ENCODE measurements around the gene ATRIP. TPM values are rescaled to one million over a fixed set of nuclear protein-coding genes. Genes with fewer than 3 reads are reported as not detected.
A peak's percentile ranks its signal among the peaks of the same experiment; 100 is the strongest.

The ATRIP gene
- polyA plus RNA-seq, 3 donors: 1.8 to 4.7 (median 2.8) TPM

DNA sequence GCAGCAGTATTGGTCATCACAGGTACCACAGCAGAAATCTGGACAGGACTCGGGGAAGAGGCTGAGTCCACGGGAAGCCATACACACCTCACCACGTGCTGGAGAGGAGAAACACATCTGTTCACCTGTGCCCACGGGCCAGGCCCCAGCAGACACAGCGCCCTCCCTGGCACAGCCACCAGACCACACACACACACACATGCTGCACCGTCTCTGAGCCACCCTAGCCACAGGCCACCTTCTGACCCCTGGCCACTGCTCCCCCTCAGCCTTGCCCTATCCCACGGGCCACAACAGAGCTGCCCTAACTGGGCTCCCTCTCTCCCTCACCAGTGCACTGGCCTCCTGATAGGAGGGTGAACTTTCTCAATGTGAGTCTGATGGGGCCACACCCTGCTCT is 54.7 kb downstream of the ATRIP start:
- Histone ChIP-seq H3K79me2 (ENCODE audit: insufficient read depth, low read length) (peaks cover 21% of the 10 kb centered on the region), H3K27ac (ENCODE audit: low read depth in 1 of 2, low read length in 2 of 2) (no peak overlapping the region)
- intact Hi-C loops (cut with micrococcal nuclease): no loop called here

DNA sequence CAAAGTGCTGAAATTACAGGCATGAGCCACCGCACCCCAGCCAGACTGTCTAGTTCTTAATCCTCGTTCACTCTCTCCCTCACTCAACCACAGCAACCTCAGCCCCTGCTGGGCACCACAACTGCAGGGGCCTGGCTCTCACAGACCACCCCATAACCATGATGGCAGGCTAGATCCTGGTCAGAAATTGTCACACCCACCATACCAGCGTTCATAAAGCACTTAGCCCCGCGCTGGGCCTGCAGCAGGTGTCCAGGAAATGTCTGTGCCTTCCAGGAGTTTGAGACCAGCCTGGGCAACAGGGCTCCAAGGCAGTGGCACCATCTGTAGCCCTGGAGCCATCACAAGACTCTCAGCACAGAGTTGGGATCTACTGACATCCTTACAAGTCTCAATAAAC is 55.6 kb downstream of the ATRIP start:
- Histone ChIP-seq H3K9me3 (replicated peaks in 1 of 2; ENCODE audit: control insufficient read depth in 1 of 2, insufficient read depth in 1 of 2, low read length in 2 of 2) (peaks cover 6 to 8% of the 10 kb centered on the region in 2 donors), H2AFZ (ENCODE audit: insufficient read depth, low read depth, low read length, poor library complexity, severe bottlenecking) (no peak overlapping the region), H4K20me1 (ENCODE audit: insufficient read depth, low read length) (peaks cover 46% of the 10 kb centered on the region), H3K79me2 (ENCODE audit: insufficient read depth, low read length) (peaks cover 21% of the 10 kb centered on the region), H3K4me2 (replicated peaks; ENCODE audit: extremely low read depth, low read length, poor library complexity, severe bottlenecking) (peak overlapping the region; percentile 99), H3K36me3 (replicated peaks in 1 of 2; ENCODE audit: control insufficient read depth in 1 of 2, insufficient read depth in 2 of 2, low read length in 2 of 2) (peaks cover 2 to 42% of the 10 kb centered on the region in 2 donors), H3K4me1 (ENCODE audit: control insufficient read depth in 1 of 2, insufficient read depth in 2 of 2, low read length in 2 of 2) (peaks cover 27 to 35% of the 10 kb centered on the region in 2 donors), H3K27ac (ENCODE audit: low read depth in 1 of 2, low read length in 2 of 2) (peak overlapping the region in 1 of 2 donors; percentile 89), H3K9ac (ENCODE audit: insufficient read depth, low read length, poor library complexity, severe bottlenecking) (no peak overlapping the region), H3K4me3 (replicated peaks in 1 of 3; ENCODE audit: low read depth in 2 of 3, low read length in 3 of 3) (peak overlapping the region in 1 of 3 experiments; percentile 93), H3K27me3 (ENCODE audit: control insufficient read depth in 2 of 2, insufficient read depth in 2 of 2, low read length in 2 of 2) (no peaks in the 10 kb centered on the region)
- WGBS (ENCODE audit: insufficient coverage): 89% methylated on average over 5 of the region's 5 CpGs
- peaks cover 7 to 12% (median 7%) of the 10 kb centered on the region in 7 donors for H3K9me3 Mint-ChIP-seq
- no peak for DNase-seq
- TF ChIP-seq, protein P1, sequence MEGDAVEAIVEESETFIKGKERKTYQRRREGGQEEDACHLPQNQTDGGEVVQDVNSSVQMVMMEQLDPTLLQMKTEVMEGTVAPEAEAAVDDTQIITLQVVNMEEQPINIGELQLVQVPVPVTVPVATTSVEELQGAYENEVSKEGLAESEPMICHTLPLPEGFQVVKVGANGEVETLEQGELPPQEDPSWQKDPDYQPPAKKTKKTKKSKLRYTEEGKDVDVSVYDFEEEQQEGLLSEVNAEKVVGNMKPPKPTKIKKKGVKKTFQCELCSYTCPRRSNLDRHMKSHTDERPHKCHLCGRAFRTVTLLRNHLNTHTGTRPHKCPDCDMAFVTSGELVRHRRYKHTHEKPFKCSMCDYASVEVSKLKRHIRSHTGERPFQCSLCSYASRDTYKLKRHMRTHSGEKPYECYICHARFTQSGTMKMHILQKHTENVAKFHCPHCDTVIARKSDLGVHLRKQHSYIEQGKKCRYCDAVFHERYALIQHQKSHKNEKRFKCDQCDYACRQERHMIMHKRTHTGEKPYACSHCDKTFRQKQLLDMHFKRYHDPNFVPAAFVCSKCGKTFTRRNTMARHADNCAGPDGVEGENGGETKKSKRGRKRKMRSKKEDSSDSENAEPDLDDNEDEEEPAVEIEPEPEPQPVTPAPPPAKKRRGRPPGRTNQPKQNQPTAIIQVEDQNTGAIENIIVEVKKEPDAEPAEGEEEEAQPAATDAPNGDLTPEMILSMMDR (IDR thresholded peaks at IDR 0.05): no peak
- H3K36me3 Mint-ChIP-seq: peaks cover 33 to 41% of the 10 kb centered on the region in 2 donors
- H3K27me3 Mint-ChIP-seq (ENCODE audit: low read depth in 3 of 3): peaks cover 0 to 1% (median 0%) of the 10 kb centered on the region in 3 donors
- H3K4me3 Mint-ChIP-seq: no peak overlapping the region
- intact Hi-C loops (cut with micrococcal nuclease): no loop called here
- peaks cover 52% of the 10 kb centered on the region for H3K4me1 Mint-ChIP-seq
- H3K27ac Mint-ChIP-seq: peak overlapping the region in 4 of 7 donors; percentile 32 to 75 (median 56)

More for the DNA sequence above, 54.7 kb downstream of the ATRIP start:
- TF ChIP-seq, protein P1 (IDR thresholded peaks at IDR 0.05): no peak
- Mint-ChIP-seq H3K4me1 (peaks cover 46% of the 10 kb centered on the region), H3K4me3 (peak overlapping the region in 1 of 2 donors; percentile 35), H3K27ac (peak overlapping the region in 3 of 7 donors; percentile 27 to 79 (median 51)), H3K9me3 (peaks cover 7 to 12% (median 7%) of the 10 kb centered on the region in 7 donors), H3K36me3 (peaks cover 35 to 49% of the 10 kb centered on the region in 2 donors), H3K27me3 (ENCODE audit: low read depth in 3 of 3) (peaks cover 0 to 1% (median 0%) of the 10 kb centered on the region in 3 donors)
- H3K4me2 ChIP-seq (replicated peaks; ENCODE audit: extremely low read depth, low read length, poor library complexity, severe bottlenecking): no peak overlapping the region
- H3K27me3 ChIP-seq (ENCODE audit: control insufficient read depth in 2 of 2, insufficient read depth in 2 of 2, low read length in 2 of 2): no peaks in the 10 kb centered on the region
- H3K9ac ChIP-seq (ENCODE audit: insufficient read depth, low read length, poor library complexity, severe bottlenecking): no peak overlapping the region
- WGBS (ENCODE audit: insufficient coverage): 94% methylated on average over 7 of the region's 7 CpGs
- peaks cover 5 to 46% of the 10 kb centered on the region in 2 donors for H3K36me3 ChIP-seq (replicated peaks in 1 of 2; ENCODE audit: control insufficient read depth in 1 of 2, insufficient read depth in 2 of 2, low read length in 2 of 2)
- H4K20me1 ChIP-seq (ENCODE audit: insufficient read depth, low read length): peaks cover 46% of the 10 kb centered on the region
- peaks cover 6 to 8% of the 10 kb centered on the region in 2 donors for H3K9me3 ChIP-seq (replicated peaks in 1 of 2; ENCODE audit: control insufficient read depth in 1 of 2, insufficient read depth in 1 of 2, low read length in 2 of 2)
- no peak for DNase-seq
- H3K4me3 ChIP-seq (replicated peaks in 1 of 3; ENCODE audit: low read depth in 2 of 3, low read length in 3 of 3): no peak overlapping the region
- H2AFZ ChIP-seq (ENCODE audit: insufficient read depth, low read depth, low read length, poor library complexity, severe bottlenecking): no peak overlapping the region
- H3K4me1 ChIP-seq (ENCODE audit: control insufficient read depth in 1 of 2, insufficient read depth in 2 of 2, low read length in 2 of 2): peaks cover 27 to 33% of the 10 kb centered on the region in 2 donors
